Ascending aorta (tissue), 2 donors: ENCODE results near the gene GCH1. TPM values are rescaled to one million over a fixed set of nuclear protein-coding genes. Genes with fewer than 3 reads are reported as not detected.
"Not testable (repeated sequence)": the region's sequence is repeated elsewhere in the genome, so short reads cannot be mapped to it uniquely, and the experiment has no call there.

Experiments
- DNase-seq, 2 donors: peaks; one replicate each; pipeline ENCODE4 v3.0.0-alpha.2; 2019; ENCODE audit warnings: low spot score in 2 of 2
- H3K27ac ChIP-seq, 2 donors: fragments of 200-600 bp; sonication (generic); one replicate each; pipeline ENCODE4 v1.5.1; 2016 to 2017; ENCODE audit warnings: mild to moderate bottlenecking in 1 of 2
- H3K27me3 ChIP-seq: fragments of 200-600 bp; sonication (generic); one replicate; pipeline ENCODE4 v1.5.1; 2017
- H3K36me3 ChIP-seq, 2 donors: fragments of 200-600 bp; sonication (generic); one replicate each; pipeline ENCODE4 v1.5.1; 2016
- H3K4me1 ChIP-seq, 2 donors: fragments of 200-600 bp; sonication (generic); one replicate each; pipeline ENCODE4 v1.5.1; 2016 to 2017; ENCODE audit warnings: mild to moderate bottlenecking in 1 of 2
- H3K4me3 ChIP-seq, 2 donors: fragments of 200-600 bp; sonication (generic); one replicate each; pipeline ENCODE4 v1.5.1; 2016 to 2017; ENCODE audit warnings: mild to moderate bottlenecking in 1 of 2
- H3K9me3 ChIP-seq, 2 donors: fragments of 200-600 bp; sonication (generic); one replicate each; pipeline ENCODE4 v1.5.1; 2016
- intact Hi-C: fragments of 100-400 bp; cut with DNase I; formaldehyde crosslinking; loops from one replicate; pipeline ENCODE4 v1.15.1; 2023
- total RNA-seq: library from RNA; depleted of rRNA; stranded (reverse); fragments of >200 nt; gene quantifications from one replicate; pipeline ENCODE4 v1.1.0, GENCODE V29; 2016
- TF ChIP-seq, protein P1 (sequence below), 3 experiments: fragments of 200-600 bp in 2 of 3; fragments of 450-650 bp in 1 of 3; sonication (generic) in 2 of 3; IDR thresholded peaks; one replicate each; pipeline ENCODE4 v1.5.1; 2016 to 2019; ENCODE audit warnings: antibody characterized with exemption in 3 of 3, mild to moderate bottlenecking in 1 of 3, moderate library complexity in 1 of 3

GCH1 gene
- total RNA-seq, 1 donor from 2014 or later: 3.2 TPM

DNA sequence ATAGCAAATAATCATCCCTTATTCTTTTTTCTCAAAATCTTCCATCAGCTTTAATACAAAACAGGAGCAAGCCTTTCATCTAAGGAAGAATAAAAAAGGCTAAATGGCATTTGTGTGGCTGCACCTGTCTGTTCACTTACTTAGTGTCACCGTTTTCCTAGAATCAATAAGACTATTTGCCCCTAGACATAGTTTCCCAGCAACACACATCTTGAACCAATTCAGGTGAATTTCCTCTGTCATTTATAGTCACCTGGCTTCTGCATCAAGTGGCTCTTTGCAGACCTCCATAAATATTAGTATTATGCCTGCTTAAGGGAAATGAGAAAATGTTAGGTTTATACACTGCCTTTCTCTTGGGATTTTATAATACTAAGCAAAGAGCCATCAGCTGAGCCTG is 17.4 kb upstream of the GCH1 start:
- DNase-seq: no peak
- no peaks in the 10 kb centered on the region for H3K27me3 ChIP-seq
- no peaks in the 10 kb centered on the region for H3K9me3 ChIP-seq
- no peak overlapping the region for H3K27ac ChIP-seq
- no peaks in the 10 kb centered on the region for H3K36me3 ChIP-seq
- no peak overlapping the region for H3K4me3 ChIP-seq
- TF ChIP-seq, protein P1, sequence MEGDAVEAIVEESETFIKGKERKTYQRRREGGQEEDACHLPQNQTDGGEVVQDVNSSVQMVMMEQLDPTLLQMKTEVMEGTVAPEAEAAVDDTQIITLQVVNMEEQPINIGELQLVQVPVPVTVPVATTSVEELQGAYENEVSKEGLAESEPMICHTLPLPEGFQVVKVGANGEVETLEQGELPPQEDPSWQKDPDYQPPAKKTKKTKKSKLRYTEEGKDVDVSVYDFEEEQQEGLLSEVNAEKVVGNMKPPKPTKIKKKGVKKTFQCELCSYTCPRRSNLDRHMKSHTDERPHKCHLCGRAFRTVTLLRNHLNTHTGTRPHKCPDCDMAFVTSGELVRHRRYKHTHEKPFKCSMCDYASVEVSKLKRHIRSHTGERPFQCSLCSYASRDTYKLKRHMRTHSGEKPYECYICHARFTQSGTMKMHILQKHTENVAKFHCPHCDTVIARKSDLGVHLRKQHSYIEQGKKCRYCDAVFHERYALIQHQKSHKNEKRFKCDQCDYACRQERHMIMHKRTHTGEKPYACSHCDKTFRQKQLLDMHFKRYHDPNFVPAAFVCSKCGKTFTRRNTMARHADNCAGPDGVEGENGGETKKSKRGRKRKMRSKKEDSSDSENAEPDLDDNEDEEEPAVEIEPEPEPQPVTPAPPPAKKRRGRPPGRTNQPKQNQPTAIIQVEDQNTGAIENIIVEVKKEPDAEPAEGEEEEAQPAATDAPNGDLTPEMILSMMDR (IDR thresholded peaks at IDR 0.05): no peak
- intact Hi-C loops: no loop called here
- no peaks in the 10 kb centered on the region for H3K4me1 ChIP-seq

GRCh38 chr14:54919330-54919729 is 16.7 kb upstream of the GCH1 start:
- no peaks in the 10 kb centered on the region for H3K36me3 ChIP-seq
- no peak overlapping the region for H3K27ac ChIP-seq
- no peak overlapping the region for H3K4me3 ChIP-seq
- no peaks in the 10 kb centered on the region for H3K9me3 ChIP-seq
- no peaks in the 10 kb centered on the region for H3K27me3 ChIP-seq
- H3K4me1 ChIP-seq: no peaks in the 10 kb centered on the region
- TF ChIP-seq, protein P1 (IDR thresholded peaks at IDR 0.05): no peak
- intact Hi-C loops: no loop called here
- no peak for DNase-seq

DNA sequence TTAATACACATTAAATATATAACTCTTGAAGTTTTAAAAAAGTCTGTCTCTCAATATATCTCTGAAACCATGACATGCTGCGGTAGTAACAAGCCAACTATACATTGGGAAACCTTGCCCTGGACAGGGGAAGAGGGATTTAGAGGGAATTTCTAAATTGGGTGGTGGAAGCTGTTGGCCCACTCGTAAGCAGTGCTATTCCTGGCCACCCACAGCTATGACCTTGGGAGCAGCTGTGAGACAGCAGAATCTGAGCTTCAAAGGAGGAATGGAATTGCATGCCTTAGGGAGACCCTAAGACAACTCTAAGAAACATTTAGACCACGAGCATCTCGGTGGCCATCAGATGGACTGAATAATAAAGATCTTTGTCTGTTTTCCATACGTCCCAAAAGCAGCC is 15.8 kb upstream of the GCH1 start:
- H3K36me3 ChIP-seq: no peaks in the 10 kb centered on the region
- H3K4me1 ChIP-seq: no peaks in the 10 kb centered on the region
- H3K27ac ChIP-seq: no peak overlapping the region
- TF ChIP-seq, protein P1 (IDR thresholded peaks at IDR 0.05): no peak
- no peak for DNase-seq
- intact Hi-C loops: no loop called here
- H3K9me3 ChIP-seq: no peaks in the 10 kb centered on the region
- H3K27me3 ChIP-seq: no peaks in the 10 kb centered on the region
- no peak overlapping the region for H3K4me3 ChIP-seq

DNA sequence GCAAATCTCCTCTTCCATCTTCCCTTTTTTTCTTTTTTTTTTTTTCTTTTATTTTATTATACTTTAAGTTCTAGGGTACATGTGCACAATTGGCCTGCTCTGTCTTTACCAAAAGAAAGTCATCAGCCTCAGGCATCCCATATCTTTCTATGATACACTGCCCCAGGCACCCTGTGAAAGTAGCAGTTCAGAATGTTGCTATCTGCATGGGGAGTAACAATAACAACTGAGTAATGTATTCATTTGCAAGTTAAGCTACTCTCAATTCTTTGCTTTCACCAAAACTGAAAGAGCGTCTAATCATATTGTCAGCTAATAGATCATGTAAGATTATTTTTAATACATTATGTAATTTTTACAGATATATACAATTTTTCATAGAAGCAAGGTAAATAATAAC is 13.5 kb upstream of the GCH1 start:
- Histone ChIP-seq H3K9me3 (no peaks in the 10 kb centered on the region), H3K36me3 (no peaks in the 10 kb centered on the region), H3K27me3 (no peaks in the 10 kb centered on the region), H3K27ac (no peak overlapping the region), H3K4me1 (no peaks in the 10 kb centered on the region), H3K4me3 (no peak overlapping the region)
- intact Hi-C loops: no loop called here
- DNase-seq: no peak
- TF ChIP-seq, protein P1 (IDR thresholded peaks at IDR 0.05): no peak

GRCh38 chr14:54909817-54910558 is 7.4 kb upstream of the GCH1 start:
- intact Hi-C loops: no loop called here
- Histone ChIP-seq H3K4me3 (no peak overlapping the region), H3K27me3 (no peaks in the 10 kb centered on the region), H3K9me3 (no peaks in the 10 kb centered on the region), H3K36me3 (no peaks in the 10 kb centered on the region), H3K27ac (no peak overlapping the region), H3K4me1 (no peaks in the 10 kb centered on the region)
- TF ChIP-seq, protein P1 (IDR thresholded peaks at IDR 0.05): no peak
- no peak for DNase-seq

DNA sequence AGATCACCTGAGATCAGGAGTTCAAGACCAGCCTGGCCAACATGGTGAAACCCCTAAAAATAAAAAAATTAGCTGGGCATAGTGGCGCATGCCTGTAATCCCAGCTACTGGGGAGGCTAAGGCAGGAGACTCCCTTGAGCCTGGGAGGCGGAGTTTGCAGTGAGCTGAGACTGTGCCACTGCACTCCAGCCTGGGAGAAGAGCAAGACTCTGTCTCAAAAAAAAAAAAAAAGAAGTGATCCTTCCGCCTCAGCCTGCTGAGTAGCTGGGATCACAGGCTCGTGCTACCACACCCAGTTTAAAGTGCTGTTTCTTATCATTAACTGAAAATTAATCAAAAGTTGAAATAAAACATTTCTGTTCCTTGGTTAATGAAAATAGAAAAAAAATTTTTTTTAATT is 6.3 kb upstream of the GCH1 start:
- H3K36me3 ChIP-seq, DNase-seq, H3K4me1 ChIP-seq, H3K9me3 ChIP-seq, H3K27ac ChIP-seq, intact Hi-C loops, H3K27me3 ChIP-seq, H3K4me3 ChIP-seq: not testable (repeated sequence)
